NCI-H2029 (cell line): ENCODE results near the gene APOC3.

Experiments used
- DNase-seq: peaks from one replicate; lab custom pipeline; 2025; lab: John Stamatoyannopoulos, UW

Gene APOC3

DNA sequence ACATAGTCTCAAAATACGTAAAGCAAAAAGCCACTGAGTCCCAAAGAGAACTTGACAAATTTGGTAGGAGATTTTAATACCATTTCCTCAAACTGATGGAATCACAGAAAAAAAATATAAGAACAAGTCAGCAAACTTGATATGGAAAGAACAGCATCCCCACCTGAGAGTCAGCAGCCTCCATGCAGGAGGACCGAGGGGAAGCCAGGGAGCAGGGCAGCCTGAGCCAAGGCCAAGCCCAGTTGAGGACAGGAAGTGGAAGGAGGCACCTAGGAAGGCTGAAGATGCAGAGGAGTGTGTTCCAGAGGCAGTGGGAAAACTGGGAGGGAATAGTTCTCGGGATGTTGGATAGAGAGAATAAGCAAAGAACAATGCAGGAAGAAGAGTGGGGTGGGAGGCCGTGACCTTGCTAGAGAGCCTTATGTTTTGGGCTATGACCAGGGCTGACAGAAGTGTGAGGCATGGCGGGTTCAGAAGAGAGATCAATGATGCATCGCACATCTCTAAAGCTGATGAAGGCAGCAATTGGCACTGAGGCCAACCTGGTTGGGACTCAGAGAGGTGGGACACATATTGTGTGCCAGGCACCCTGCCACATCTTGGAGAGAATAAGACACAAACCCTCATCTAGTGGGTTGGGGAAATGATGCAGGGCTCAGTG lies 22.0 kb upstream of the APOC3 start:
- DNase-seq: no peak

DNA sequence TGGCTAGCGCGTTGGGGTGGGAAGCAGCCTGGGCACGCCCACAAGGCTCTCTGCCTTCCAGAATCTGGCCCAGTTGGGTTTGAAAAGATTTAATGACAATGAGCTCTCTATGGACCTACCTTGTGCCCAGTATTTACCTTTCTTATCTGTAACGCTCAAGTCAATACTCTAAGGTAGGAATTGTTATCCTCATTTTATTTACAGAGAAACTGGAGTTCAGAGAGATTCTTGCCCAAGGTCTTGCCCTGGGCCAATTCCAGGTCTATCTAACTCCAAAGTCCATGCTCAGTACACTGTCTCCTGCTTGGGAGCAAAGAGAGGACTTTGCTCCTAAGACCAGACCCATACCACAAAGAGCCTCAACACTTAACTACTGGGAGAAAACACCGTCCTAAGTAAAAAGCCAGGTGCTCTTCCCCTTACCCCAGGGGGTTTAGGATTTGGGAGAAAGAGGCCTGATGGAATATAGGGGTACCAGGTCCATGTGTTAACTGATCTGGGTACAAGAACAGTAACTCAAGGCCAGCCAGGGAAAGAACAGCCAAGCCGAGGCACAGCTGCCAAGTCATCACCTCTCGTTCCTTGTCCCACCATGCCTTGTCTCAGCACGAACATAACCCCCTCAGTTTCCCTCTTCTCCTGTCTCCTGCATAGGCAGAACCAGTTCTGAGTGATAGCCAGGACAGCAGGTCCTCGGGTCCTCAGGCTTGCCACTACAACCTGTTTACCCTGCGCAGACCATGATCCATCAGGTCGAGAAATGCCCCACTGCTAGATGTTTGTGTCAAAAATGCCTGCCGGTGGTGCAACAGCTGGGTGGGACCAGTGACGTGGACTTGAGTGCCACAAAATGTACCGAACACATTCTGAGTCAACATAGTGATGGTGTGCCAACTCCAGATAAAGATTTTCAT lies 21.2 kb upstream of the APOC3 start:
- no peak for DNase-seq

DNA sequence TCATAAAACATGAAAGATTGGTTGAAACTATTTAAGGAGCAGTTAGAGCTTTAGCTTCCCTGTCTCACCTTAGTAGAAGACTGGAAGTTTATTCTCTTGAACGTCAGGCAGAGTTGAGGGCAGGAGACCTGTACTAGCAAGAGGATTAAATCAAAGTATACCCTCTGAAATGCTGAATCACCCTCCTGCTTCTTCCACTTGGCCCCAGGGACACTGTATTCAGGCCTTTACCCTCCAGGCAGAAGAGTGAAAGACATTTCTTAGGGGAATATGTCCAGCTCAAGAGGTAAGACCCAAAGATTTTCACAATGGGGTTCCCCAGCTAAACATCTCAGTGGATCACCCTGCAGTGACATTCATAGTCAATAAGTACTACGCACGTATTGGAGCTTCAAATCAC lies 18.5 kb upstream of the APOC3 start:
- DNase-seq: no peak

DNA sequence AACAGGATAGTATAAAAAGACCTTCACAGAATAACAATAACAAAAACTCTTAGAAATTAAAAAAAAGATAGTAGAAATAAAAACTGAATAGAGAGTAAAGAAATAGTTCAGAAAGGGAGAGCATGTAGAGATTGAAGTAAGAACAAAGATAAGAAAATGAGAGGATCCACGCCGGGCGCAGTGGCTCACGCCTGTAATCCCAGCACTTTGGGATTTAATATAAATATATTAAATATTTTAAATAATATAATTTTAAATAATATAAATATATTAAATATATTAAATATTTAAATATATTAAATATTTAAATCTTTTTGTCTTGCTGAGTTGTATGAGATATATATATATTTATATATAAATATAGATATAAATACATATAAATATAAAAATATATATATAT lies 17.6 kb upstream of the APOC3 start:
- no peak for DNase-seq

DNA sequence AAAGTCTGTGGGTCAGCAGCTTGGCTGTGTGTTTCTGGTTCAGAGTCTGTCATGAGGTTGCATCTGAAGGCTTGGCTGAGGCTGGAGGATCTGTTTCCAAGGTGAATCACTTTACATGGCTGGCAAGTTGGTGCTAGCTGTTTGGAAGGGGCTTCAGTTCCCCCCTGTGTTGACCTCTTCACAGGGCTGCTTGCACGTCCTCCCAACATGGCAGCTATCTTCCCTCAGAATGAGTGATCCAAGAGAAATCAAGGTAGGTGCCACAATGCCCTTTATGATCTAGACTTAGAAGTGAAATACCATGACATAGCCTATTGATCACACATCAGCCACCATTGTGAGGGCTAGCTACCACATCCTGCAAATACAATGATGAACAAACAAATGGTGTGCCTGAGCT lies 16.5 kb upstream of the APOC3 start:
- DNase-seq: no peak

DNA sequence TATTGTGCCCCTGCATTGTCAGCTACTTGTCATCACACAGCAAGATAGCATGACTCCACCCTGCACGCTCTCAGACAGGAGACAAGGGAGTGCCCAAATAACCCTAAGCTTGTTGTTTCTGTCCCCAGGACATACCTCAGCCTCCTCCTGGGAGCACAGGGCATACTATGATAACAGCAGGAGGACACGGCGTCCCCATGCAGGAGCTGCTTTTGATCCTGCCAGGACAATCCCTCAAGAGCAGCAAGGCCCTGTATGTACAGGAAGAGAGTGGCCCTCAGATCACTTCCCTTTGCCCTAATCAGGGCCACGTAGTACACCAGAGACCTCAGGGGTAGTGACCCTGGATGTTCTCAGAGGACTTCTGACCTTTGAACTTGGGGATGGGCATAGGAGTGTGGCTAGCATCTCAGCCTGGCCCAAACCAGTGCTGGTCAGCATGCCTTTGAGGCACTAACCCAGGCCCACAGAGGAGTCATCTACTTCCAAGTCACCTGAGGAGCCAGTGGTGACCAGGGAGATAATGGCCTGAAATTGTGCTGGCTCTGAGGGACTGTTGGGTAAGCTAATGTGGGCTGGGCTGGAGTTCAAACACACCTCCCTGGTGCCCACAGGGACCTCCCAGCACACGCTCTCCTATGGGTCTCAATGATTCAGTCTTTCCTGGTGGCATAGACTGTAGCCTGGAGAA lies 15.8 kb upstream of the APOC3 start:
- no peak for DNase-seq

DNA sequence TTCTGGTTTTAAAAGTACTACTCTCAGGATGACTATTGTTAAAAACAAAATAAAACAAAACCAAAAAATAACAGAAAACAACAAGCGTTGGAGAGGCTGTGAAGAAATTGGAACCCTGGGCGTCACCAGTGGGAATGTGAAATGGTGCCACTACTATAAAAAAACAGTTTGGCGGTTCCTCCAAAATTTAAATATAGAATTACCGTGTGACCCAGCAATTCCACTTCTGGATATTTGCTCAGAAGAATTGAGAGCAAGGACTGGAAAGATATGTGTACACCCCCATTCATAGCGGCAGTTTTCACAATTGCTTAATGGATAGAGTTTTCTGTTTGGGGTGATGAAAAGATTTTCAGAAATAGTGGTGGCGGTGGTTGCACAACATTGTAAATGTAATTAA lies 15.2 kb upstream of the APOC3 start:
- no peak for DNase-seq

DNA sequence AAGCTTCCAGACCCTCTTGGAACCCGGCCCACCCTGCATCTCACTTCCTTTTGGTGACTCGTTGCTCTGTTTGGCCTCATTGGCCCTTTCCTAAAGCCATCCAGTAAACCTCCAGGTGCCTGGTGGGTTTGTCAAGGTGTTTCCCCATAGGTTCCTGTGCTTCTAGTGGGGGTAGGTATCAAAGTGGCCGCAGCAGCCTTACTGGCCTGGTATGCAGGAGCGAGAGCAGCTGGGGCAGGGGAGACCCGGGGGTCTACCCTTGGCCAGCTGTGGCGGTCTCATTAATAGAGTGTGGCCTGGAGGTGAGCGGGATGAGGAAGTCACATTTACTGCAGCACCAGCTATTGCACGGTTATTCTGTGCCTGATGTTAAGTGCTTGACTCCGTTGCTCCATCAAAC lies 10.7 kb upstream of the APOC3 start:
- DNase-seq: no peak

DNA sequence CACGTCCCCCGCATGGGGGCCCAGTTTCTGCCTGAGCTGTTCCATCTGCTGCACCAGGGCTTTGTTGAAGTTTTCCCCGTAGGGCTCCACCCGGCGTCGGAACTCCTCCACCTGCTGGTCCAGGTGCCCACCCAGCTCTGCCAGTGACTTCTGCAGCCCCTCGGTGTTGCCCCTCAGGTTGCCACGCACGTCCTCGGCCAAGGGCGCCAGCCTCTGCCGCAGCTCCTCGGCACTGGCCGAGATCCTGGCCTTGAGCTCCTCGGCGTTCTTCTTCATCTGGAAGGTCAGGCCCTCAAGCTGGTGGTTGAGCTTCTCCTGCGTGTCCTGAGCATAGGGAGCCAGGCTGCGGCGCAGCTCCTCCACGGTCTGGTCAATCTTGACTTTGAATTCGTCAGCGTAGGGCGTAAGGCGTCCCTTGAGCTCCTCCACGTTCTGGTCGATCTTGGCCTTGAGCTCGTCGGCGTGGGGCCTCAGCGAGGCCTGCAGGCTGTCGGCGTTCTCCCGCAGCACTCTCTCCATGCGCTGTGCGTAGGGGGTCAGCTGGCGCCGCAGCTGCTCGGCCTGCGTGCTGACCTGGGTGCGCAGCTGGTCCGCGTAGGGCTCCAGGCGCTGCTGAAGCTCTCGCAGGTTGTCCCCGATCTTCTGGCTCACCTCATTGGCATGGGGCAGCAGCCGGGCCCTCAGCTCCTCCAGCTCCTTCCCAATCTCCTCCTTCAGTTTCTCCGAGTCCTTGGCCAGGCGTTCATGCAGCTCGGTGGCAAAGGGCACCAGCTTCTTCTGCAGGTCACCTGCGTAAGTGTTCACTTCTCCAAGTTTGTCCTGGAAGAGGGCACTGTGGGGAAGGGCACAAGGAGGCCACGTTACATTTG lies 8.4 kb upstream of the APOC3 start:
- no peak for DNase-seq

DNA sequence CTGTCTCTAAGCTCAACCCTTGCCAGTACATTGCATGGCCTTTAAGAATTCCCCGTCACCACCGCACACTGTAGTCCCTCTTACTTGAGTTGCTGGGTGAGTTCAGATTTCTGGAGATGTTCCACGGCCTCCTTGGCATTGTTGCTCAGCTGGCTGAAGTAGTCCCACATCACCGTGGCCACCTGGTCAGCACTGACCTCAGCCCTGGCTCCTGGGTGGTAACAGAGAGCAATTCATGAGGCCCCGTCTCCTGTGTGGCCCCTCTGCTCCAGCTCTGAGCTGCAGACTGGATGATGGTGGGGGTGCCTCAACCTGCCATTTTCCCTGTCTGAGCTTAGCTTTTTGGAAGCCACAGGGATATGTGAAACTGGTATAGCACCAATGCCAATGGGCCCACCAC lies 7.1 kb upstream of the APOC3 start:
- DNase-seq: no peak

DNA sequence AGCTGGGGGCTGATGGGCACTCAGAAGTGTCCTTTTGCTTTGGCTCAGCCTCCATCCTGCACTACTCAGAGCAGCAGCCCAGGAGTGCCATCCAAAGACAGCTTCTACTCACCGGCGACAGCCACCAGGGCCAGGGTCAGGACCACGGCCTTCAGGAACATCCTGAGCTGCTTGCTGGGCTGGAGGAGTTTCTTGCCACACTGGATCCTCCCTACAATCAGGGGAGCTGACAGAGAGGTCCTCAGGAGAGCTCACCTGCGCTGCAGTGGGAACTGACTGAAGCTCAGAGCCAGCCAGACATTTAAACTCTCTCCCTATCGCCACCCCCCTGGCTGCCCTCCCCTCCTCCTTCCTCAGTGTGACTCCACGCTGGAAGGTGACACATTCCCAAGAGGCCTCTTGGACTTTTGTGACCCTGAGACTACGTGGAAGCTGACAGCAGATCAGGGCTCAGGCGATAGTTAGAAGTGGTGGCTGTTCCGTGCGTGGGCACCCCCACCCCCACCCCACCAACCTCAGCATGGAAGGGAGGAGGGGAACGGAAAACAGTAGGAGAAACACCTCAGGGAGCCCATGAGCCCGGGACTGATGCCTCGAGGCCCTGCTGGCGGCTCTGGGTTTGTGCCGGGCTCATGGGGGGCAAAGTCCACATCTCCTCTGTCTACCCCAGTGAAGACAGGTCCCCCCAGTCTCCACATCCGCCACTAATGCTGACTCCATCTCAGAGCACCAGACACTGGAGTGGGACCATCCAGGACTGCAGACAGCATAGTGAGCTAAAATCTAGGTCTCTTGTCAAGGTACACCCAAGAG lies 6.5 kb upstream of the APOC3 start, which contains the start of gene APOA4:
TSS of gene APOA4 (minus strand) at position 274 of the 813 bp plus-strand sequence. CDS start at position 161, 113 bp downstream.
- no peak for DNase-seq

DNA sequence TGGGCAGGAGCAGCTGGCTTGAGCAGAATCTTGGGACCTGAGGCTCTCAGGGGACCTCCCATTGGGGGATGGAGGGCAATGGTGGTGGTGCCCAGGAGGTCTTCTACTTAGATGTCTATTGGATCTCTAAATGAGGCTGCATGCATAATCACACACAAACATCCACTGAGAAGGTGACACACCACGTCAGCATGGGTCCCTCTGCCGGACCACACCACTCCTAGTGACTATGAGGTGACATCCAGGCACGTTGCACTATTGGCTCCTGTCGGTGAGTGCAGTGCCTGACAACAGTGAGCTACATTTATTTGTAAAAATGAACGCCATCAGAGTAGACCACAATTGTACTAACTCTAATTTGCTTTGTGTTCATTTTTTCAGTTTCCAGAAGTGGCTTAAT lies 4.3 kb upstream of the APOC3 start:
- no peak for DNase-seq

DNA sequence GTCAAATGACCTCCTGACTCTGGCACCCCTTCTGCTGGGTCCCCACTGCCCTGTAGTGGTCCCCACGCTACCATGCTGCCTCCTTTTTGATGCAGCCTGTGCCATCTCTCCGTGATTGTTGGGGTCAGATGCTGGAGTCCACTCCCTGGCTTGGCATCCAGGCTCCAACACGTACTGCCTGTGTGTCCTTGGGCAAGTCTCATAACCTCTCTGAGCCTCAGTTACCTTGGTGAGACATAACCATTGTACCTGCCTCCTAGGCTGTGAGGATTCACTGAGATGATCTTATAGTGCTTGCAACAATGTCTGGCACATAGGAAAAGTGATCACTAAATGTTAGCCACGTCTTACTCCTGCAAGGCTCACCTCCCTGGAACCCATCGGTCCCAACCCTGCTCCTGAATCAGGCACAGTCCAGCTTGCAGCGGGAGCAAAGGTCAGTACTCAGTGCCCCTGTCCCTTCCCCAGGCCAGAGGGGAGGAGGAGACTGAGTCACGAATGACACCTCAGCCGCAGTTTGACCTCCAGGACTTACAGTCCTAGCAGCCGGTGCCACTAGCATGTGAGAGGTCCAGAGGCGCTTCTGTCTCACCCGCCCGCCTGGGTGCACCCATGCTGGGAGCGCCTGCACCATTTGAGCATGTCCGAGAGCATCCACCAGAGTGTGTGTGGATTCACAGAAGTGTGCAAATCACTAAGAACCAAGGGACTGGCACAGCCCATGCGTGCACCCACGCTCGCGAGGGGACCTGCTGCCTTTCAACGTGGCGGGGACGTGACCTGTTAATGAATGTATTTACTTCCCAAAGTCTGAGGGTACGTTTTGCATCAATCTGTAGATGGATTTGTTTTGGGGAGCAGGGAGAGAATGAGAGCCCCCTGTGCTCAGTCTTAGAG lies 3.6 kb upstream of the APOC3 start:
- DNase-seq: no peak

DNA sequence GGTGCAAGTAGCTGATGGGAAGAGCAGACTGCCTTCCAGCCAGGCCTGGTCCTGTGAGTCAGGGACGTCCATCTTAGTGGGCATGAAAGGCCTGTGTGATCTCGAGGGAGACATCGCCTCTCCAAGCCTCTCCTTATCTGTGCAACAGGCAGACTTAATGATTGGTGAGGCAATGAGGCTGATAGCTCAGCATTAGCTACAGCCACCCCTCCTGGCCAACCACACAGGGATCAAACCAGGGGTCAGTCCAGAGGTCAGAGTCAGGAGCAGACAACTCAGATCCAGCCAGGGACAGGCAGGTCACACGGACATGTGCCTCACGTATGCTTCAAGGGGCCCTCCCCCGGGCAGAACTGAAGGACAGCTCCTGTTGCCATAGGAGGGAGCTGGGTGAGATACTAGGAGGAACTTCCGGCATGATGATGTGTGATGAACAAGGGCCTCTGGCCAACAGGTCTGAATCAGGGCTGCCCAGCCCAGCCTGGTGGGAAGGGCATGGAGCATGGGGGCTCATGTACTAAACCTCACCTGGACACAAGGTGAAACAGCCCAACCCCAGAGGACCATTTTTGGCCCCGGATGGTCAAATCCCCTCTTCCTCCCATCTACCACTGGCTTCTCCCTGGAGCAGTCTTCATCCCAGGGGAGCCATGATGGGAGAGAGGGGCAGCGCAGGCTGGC lies 2.8 kb upstream of the APOC3 start:
- no peak for DNase-seq

DNA sequence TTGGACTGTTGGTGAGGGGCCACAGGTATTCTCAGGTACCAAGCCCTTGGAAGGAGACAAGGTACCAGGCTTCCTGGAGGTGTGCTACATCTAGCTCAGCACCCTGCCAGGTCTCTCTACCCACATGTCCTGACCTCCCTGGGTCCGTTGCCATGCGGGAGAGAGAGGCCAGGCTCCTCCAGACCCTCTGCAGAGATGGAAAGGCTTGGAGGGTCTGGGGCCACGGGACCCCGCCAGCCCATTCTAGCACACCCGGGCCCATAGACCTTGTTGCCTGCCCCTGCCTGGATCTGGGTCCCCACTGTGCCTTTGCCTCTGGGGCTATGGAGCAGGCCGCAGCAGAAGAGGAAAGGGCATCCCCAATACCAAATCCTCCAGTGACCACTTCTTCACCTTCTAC lies 2.2 kb upstream of the APOC3 start:
- DNase-seq: no peak

DNA sequence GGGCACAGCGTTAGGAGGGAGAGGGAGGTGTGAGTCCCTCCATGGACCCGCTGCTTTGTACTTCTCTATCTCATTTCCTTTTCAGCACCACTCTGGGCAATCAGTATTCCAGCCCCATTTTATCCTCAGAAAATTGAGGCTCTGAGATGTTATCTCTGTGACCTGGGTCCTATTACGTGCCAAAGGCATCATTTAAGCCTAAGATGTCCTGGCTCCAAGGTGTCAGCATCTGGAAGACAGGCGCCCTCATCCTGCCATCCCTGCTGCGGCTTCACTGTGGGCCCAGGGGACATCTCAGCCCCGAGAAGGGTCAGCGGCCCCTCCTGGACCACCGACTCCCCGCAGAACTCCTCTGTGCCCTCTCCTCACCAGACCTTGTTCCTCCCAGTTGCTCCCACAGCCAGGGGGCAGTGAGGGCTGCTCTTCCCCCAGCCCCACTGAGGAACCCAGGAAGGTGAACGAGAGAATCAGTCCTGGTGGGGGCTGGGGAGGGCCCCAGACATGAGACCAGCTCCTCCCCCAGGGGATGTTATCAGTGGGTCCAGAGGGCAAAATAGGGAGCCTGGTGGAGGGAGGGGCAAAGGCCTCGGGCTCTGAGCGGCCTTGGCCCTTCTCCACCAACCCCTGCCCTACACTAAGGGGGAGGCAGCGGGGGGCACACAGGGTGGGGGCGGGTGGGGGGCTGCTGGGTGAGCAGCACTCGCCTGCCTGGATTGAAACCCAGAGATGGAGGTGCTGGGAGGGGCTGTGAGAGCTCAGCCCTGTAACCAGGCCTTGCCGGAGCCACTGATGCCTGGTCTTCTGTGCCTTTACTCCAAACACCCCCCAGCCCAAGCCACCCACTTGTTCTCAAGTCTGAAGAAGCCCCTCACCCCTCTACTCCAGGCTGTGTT lies 829 bp upstream of the APOC3 start:
- DNase-seq: no peak

DNA sequence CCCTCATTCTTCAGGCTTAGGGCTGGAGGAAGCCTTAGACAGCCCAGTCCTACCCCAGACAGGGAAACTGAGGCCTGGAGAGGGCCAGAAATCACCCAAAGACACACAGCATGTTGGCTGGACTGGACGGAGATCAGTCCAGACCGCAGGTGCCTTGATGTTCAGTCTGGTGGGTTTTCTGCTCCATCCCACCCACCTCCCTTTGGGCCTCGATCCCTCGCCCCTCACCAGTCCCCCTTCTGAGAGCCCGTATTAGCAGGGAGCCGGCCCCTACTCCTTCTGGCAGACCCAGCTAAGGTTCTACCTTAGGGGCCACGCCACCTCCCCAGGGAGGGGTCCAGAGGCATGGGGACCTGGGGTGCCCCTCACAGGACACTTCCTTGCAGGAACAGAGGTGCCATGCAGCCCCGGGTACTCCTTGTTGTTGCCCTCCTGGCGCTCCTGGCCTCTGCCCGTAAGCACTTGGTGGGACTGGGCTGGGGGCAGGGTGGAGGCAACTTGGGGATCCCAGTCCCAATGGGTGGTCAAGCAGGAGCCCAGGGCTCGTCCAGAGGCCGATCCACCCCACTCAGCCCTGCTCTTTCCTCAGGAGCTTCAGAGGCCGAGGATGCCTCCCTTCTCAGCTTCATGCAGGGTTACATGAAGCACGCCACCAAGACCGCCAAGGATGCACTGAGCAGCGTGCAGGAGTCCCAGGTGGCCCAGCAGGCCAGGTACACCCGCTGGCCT lies 641 bp downstream of the APOC3 start:
- no peak for DNase-seq
